HCT116 (cell line): ENCODE data around the gene TARBP1. TPM values are rescaled to one million over a fixed set of nuclear protein-coding genes. Genes with fewer than 3 reads are reported as not detected.

Source experiments
- ATAC-seq: fragments of 200-7000 bp; cut with Tn5 transposase; 2 replicates; pipeline ENCODE4 v1.9.1; 2020; ENCODE audit warnings: mild to moderate bottlenecking, moderate library complexity
- BruUV-seq: library from RNA; stranded (reverse); fragments of 400-500 nt; replicated peaks from 2 replicates; lab custom pipeline; 2021; lab: Mats Ljungman, UMichigan
- CTCF ChIA-PET: fragments of 300-600 bp; sonication (Branson Sonifier 250); formaldehyde crosslinking; loops from one replicate; lab custom pipeline; 2021; ENCODE audit warnings: antibody characterized with exemption; lab: Charles Lee
- POLR2A ChIA-PET: fragments of 300-600, 350-600 bp; sonication (Branson Sonifier 250); formaldehyde crosslinking; loops from one replicate; lab custom pipeline; 2021; ENCODE audit warnings: antibody characterized with exemption; lab: Charles Lee
- RAD21 ChIA-PET, 2 experiments: fragments of 300-600 bp; sonication (Branson Sonifier 250); formaldehyde crosslinking; loops; one replicate each; lab custom pipeline; 2023; ENCODE audit warnings: low total read pairs in 2 of 2; ENCODE audit not compliant: uncharacterized antibody in 2 of 2, unreplicated experiment in 2 of 2, low non-redundant PET in 1 of 2; lab: Charles Lee
- DNase-seq: peaks from one replicate; pipeline ENCODE4 v3.0.0-alpha.2; 2010; ENCODE audit warnings: low read depth, low spot score
- H2AFZ ChIP-seq: fragments of 200-600 bp; shearing (Covaris generic), sonication (generic); 2 replicates; pipeline ENCODE4 v1.6.1; 2017; ENCODE audit warnings: low read depth, mixed run types, mixed read lengths, antibody characterized with exemption, low read length; ENCODE audit not compliant: poor library complexity, severe bottlenecking
- H3K27ac ChIP-seq: 2 replicates; pipeline ENCODE4 v1.5.1; 2012; ENCODE audit warnings: low read depth, low read length
- H3K27me3 ChIP-seq: fragments of 200-600 bp; sonication (generic); 2 replicates; pipeline ENCODE4 v1.6.1; 2016; ENCODE audit warnings: mixed run types, low read length, mixed read lengths; ENCODE audit not compliant: insufficient read depth
- H3K36me3 ChIP-seq, 2 experiments: fragments of 200-500 bp in 1 of 2; fragments of 200-600 bp in 1 of 2; sonication (Bioruptor generic) in 1 of 2; sonication (generic) in 1 of 2; 2 replicates each; pipeline versions ENCODE4 v1.5.1 to v1.6.1; 2014 to 2016; ENCODE audit warnings: low read length in 2 of 2, inconsistent platforms in 1 of 2, mixed read lengths in 1 of 2, mixed run types in 1 of 2; ENCODE audit not compliant: insufficient read depth in 2 of 2, control insufficient read depth in 1 of 2
- H3K4me1 ChIP-seq, 2 experiments: fragments of 200-600 bp in 1 of 2; sonication (generic) in 1 of 2; 2 replicates each; pipeline versions ENCODE4 v1.5.1 to v1.6.1; 2012 to 2017; ENCODE audit warnings: low read length in 2 of 2, inconsistent platforms in 1 of 2, mild to moderate bottlenecking in 1 of 2, mixed read lengths in 1 of 2, mixed run types in 1 of 2, moderate library complexity in 1 of 2; ENCODE audit not compliant: insufficient read depth in 2 of 2, control insufficient read depth in 1 of 2
- H3K4me2 ChIP-seq: fragments of 200-600 bp; sonication (generic); 2 replicates; pipeline ENCODE4 v1.6.1; 2017; ENCODE audit warnings: mixed run types, low read length, mixed read lengths
- H3K4me3 ChIP-seq, 2 experiments: fragments of 200-600 bp in 1 of 2; sonication (generic) in 1 of 2; replicated peaks in 1 of 2; 2 replicates each; pipeline ENCODE4 v1.5.1; 2011 to 2016; ENCODE audit warnings: low read length in 2 of 2, control low read depth in 1 of 2, low read depth in 1 of 2, mild to moderate bottlenecking in 1 of 2, mixed read lengths in 1 of 2, mixed run types in 1 of 2
- H3K79me2 ChIP-seq: fragments of 200-600 bp; sonication (generic); 2 replicates; pipeline ENCODE4 v1.6.1; 2017; ENCODE audit warnings: mild to moderate bottlenecking, mixed run types, low read length, moderate library complexity, mixed read lengths; ENCODE audit not compliant: insufficient read depth
- H3K9ac ChIP-seq: fragments of 200-600 bp; sonication (generic); 2 replicates; pipeline ENCODE4 v1.6.1; 2016; ENCODE audit warnings: low read length, mixed read lengths
- H3K9me2 ChIP-seq: fragments of 200-600 bp; sonication (generic), shearing (Covaris generic); 2 replicates; pipeline ENCODE4 v1.6.1; 2017; ENCODE audit warnings: mixed run types, mild to moderate bottlenecking, moderate library complexity; ENCODE audit not compliant: insufficient read depth
- H3K9me3 ChIP-seq, 2 experiments: fragments of 200-500 bp in 1 of 2; fragments of 200-600 bp in 1 of 2; sonication (Bioruptor generic) in 1 of 2; sonication (generic) in 1 of 2; 2 replicates each; pipeline ENCODE4 v1.6.1; 2014 to 2017; ENCODE audit warnings: low read length in 2 of 2, mixed read lengths in 2 of 2, inconsistent platforms in 1 of 2, low read depth in 1 of 2, mild to moderate bottlenecking in 1 of 2, mixed run types in 1 of 2, moderate library complexity in 1 of 2; ENCODE audit not compliant: control insufficient read depth in 1 of 2, insufficient read depth in 1 of 2
- H4K20me1 ChIP-seq: fragments of 200-600 bp; sonication (generic), shearing (Covaris generic); 2 replicates; pipeline ENCODE4 v1.6.1; 2017; ENCODE audit warnings: mixed run types, mild to moderate bottlenecking, moderate library complexity; ENCODE audit not compliant: insufficient read depth
- ELF1 ChIP-seq: IDR thresholded peaks from 2 replicates; pipeline ENCODE4 v1.6.1; 2012; ENCODE audit warnings: low read depth, borderline replicate concordance
- POLR2AphosphoS5 ChIP-seq: IDR thresholded peaks from 2 replicates; pipeline ENCODE4 v1.6.1; 2011; ENCODE audit warnings: mild to moderate bottlenecking, low read depth, low read length, moderate library complexity
- SIN3A ChIP-seq: IDR thresholded peaks from 2 replicates; pipeline ENCODE4 v1.6.1; 2012; ENCODE audit warnings: low read depth
- SRF ChIP-seq: IDR thresholded peaks from 2 replicates; pipeline ENCODE4 v1.6.1; 2012; ENCODE audit warnings: low read depth
- TCF7L2 ChIP-seq: IDR thresholded peaks from 2 replicates; pipeline ENCODE4 v1.7.0; 2011; ENCODE audit warnings: borderline replicate concordance, inconsistent platforms; ENCODE audit not compliant: insufficient read depth, insufficient read length; ENCODE audit errors: extremely low read depth
- ZFX ChIP-seq: fragments of 450-650 bp; IDR thresholded peaks from 2 replicates; pipeline ENCODE4 v1.6.1; 2017
- intact Hi-C: fragments of 100-400 bp; cut with micrococcal nuclease; formaldehyde crosslinking; loops from 2 replicates; pipeline ENCODE4 v1.10.0; 2022
- total RNA-seq: library from RNA; stranded (reverse); gene quantifications from one replicate; pipeline ENCODE4 v1.2.1, GENCODE V29; 2021; ENCODE audit not compliant: unreplicated experiment

TARBP1 gene
- total RNA-seq, 1 experiment from 2014 or later = 17.2 TPM

DNA sequence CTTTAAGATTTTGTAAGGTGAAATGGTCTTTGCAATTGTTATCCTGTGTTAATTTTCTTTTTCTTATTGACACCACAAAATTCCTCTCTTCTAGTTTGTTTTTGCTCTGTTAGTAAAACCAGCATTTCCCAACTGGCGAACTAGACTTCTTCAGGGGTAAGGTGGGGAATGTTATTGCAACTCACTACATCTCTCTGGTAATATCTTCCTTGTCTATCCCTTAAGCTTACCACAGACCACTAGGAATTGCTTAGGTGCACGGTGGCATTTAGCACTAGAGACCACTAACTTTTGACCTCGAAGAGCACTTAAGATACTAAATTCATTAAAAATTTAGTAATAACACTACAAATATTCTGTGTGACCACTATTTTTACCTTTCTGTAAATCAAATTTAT lies 109.9 kb downstream of the TARBP1 start:
- H4K20me1 ChIP-seq = no peaks in the 10 kb centered on the region
- H3K4me1 ChIP-seq = 0 out of 4 replicates have a peak, but pooled peaks cover 0 to 4% of the 10 kb centered on the region in 2 experiments
- DNase-seq (no peak), ATAC-seq (no peak)
- no peaks in the 10 kb centered on the region for H3K9me3 ChIP-seq
- no peaks in the 10 kb centered on the region for H3K36me3 ChIP-seq
- RAD21 ChIA-PET = no interaction called here
- no peaks in the 10 kb centered on the region for H3K9me2 ChIP-seq
- H3K9ac ChIP-seq = no peak overlapping the region
- H3K4me2 ChIP-seq = no peak overlapping the region
- no peak for TF ChIP-seq ZFX
- TF ChIP-seq SIN3A = no peak
- TF ChIP-seq SRF = no peak
- TF ChIP-seq TCF7L2 = no peak
- H3K27ac ChIP-seq = no peak overlapping the region
- no peaks in the 10 kb centered on the region for H3K27me3 ChIP-seq
- CTCF ChIA-PET = no interaction called here
- H3K4me3 ChIP-seq = no peak overlapping the region
- H3K79me2 ChIP-seq = peaks cover 12% of the 10 kb centered on the region
- intact Hi-C loops = no loop called here
- no TSS peak for BruUV-seq
- POLR2A ChIA-PET = no interaction called here
- H2AFZ ChIP-seq = no peak overlapping the region

DNA sequence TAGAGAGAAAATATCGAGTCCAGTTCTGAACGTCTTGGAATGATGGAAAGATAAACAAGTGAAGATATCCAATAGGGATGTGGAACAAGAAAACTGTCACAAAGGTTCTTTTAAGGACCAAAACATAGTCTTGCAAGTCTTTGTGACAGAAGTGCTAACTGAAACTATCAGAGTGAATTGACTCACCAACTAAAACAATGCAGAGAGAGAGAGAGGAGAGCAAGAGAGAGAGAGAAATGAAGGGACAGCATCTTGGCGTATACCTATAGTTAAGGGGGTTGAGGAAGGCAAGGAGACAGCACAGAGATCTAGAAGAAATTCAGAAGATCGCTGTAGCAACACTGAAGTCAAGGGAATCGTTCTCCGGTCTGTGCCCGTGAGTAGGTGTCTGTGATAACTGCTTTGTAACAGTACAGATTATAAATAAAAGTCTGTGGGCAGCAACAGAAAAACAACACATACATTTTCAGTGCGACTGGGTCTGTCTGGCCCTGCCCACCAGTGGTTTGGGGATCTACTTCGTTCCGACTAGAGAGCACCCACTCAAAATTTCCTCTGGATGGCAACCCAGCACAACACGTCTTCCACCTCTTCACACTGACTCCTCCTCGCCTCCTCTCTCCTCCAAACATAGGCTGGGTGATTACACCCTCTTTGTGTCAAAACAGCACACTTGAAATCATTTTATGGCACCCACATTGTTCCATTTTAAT lies 110.5 kb downstream of the TARBP1 start:
- H3K9ac ChIP-seq = no peak overlapping the region
- ChIA-PET RAD21 (no interaction called here), CTCF (no interaction called here), POLR2A (no interaction called here)
- no peaks in the 10 kb centered on the region for H3K9me2 ChIP-seq
- no TSS peak for BruUV-seq
- no peak for TF ChIP-seq ELF1
- no peak for TF ChIP-seq POLR2AphosphoS5
- no peaks in the 10 kb centered on the region for H3K9me3 ChIP-seq
- no peak overlapping the region for H2AFZ ChIP-seq
- no peak for ATAC-seq
- intact Hi-C loops = no loop called here
- 0 out of 2 replicates have a peak, but pooled peaks cover 8% of the 10 kb centered on the region for H3K79me2 ChIP-seq
- H3K4me2 ChIP-seq = no peak overlapping the region
- H3K36me3 ChIP-seq = no peaks in the 10 kb centered on the region
- H3K27ac ChIP-seq = no peak overlapping the region
- no peak for DNase-seq
- H4K20me1 ChIP-seq = no peaks in the 10 kb centered on the region
- H3K4me3 ChIP-seq = no peak overlapping the region
- H3K27me3 ChIP-seq = no peaks in the 10 kb centered on the region
- 0 out of 4 replicates have a peak, but pooled peaks cover 0 to 4% of the 10 kb centered on the region in 2 experiments for H3K4me1 ChIP-seq
